HG02885 (cell line): ENCODE results near the gene AVPR1A.

ENCODE experiments used
- ATAC-seq: cut with Tn5 transposase; IDR thresholded peaks from one replicate; pipeline ENCODE4 v1.9.1; 2021; ENCODE audit warnings: mild to moderate bottlenecking; ENCODE audit not compliant: unreplicated experiment, poor library complexity

AVPR1A gene

GRCh38 chr12:63098851-63099250 is 52.1 kb downstream of the AVPR1A start:
- ATAC-seq: no peak

- ATAC-seq: no peak
These were observed 55.5 kb downstream of the AVPR1A start for GRCh38 chr12:63095369-63095980.

- ATAC-seq: no peak
These were observed 57.3 kb downstream of the AVPR1A start for GRCh38 chr12:63093711-63094110.

- no peak for ATAC-seq
These were observed 57.9 kb downstream of the AVPR1A start for GRCh38 chr12:63093084-63093483.
